GM18951 (cell line): Measurements from ENCODE around the gene EML6.

Experiments used
- POLR2A ChIP-seq: IDR thresholded peaks from 4 replicates; pipeline ENCODE4 v1.6.1; 2011; ENCODE audit warnings: mild to moderate bottlenecking; ENCODE audit not compliant: insufficient read length, insufficient read depth; ENCODE audit errors: extremely low read depth
- in situ Hi-C: fragments of 300-500 bp; cut with MboI; formaldehyde crosslinking; loops from one replicate; pipeline ENCODE4 v1.12.0; 2022; ENCODE audit warnings: low sequenced_read_pairs, mixed read lengths, inconsistent platforms; ENCODE audit not compliant: unreplicated experiment

The EML6 gene

DNA sequence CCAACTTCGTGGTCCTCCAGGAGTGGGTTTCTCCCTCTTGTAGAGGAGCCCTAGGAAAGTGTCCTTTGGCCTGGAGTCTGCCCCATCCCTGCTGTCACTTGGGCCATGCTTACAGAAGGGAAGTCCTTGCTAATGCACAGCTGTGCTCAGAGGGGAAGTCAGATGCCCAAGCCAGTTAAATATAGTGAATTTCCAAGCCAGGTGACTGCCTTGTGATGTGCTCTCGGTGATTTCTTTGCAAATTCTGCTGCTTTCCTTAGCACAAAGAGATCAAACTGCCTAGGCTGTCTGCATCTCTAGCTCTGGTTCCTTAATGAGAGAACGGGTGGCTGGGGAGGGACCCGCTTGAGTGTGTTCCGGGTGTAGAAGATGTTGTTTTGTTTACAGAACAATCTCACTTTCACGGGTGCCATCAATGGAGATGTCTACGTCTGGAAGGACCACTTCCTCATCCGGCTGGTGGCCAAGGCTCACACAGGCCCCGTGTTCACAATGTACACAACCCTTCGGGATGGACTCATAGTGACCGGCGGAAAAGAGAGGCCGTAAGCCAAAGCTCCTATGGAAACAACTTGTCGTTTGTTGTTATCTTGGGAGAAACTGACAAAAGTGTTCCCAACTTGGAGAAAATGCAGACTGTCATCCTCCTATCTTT, 235.4 kb downstream of the EML6 start:
- in situ Hi-C loops = no loop called here
- no peak for TF ChIP-seq POLR2A

DNA sequence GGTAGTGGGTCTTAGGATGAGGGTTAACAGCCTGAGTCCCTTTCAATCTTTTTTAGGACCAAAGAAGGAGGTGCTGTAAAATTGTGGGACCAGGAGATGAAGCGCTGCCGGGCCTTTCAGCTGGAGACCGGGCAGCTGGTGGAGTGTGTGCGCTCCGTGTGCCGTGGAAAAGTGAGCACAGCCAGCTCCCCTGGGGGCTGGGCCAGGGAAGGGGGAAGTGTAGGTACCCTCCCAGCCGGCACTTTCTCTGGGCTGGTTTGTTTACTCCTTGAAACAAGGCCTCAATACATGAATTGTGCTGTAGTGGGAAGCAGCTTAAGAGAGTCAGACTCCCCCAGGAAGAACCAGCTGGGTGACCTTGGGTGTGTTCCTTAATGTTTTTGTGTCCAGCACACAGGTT, 236.7 kb downstream of the EML6 start:
- TF ChIP-seq POLR2A = no peak
- in situ Hi-C loops = no loop called here

DNA sequence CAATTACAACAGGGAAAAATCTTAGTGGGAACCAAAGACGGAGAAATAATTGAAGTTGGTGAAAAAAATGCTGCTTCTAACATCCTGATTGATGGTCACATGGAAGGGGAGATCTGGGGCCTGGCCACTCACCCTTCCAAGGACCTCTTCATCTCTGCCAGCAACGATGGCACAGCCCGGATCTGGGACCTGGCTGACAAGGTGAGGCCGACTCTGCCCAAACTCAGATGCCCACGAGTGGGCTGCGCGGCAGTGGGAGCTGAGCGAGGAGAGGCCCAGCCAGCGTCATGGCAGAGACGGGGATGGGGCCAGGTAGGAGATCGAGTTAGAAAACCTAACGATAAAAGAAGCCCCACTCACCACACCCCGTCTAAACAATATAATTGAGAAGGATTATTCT, 239.0 kb downstream of the EML6 start:
- TF ChIP-seq POLR2A = no peak
- in situ Hi-C loops = no loop called here

DNA sequence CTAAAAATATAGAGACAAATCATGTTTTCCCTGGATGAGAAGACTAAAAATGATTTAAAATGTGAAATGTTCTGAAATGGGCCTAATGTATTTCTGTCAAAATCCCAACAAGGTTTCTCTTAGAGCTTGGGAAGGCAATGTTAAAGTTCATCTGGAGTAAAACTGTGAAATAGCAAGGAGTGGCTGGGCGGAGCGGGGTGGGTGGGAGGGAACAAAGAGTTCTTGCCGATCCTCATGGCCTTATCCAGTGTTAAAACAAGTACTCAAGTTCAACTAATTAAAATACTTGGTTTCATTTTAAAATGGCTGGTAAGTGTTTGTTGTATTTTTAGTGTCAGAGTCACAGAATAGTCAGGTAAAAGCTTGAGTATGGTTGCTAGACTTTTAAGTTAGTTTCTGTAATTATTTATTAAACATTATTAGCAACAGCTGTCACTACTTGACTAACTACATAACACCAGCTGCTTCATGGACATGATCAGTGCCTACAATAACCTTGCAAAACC, 239.5 kb downstream of the EML6 start:
- in situ Hi-C loops = no loop called here
- no peak for TF ChIP-seq POLR2A

DNA sequence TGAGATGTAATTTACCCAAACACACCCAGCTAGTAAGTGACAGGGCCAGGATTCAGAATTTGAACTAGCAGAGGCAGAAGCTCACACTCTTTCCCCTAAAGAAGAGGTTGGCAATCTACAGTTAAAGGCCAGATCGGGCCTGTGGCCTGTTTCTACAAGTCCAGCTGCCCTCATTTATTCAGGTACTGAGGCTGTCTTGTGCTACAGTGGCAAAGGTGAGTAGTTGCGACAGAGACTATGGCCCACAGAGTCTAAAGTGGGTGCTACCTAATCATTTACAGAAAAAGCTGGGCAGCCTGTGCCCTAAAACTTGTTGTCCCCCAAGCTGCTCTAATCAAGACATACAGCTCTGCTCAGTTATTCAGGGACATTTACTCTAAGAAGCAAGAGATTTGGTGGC, 240.0 kb downstream of the EML6 start:
- in situ Hi-C loops = no loop called here
- no peak for TF ChIP-seq POLR2A

DNA sequence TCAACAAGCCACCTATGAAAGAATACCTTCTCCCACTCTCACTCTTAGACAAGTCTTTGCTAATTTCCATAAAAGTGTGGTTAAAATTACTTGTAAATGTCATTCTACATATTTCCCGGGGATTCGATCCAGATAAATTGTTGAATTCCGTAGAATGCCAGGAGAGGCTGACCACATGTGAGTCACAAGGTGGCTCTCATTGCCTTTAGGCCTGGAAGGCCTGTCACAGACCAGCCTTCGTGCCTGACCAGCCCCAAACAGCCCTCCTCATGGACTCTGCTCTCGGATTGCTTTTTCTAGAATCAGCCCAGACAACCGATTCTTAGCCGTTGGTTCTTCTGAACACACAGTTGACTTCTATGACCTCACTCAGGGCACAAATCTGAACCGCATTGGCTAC, 240.8 kb downstream of the EML6 start:
- no peak for TF ChIP-seq POLR2A
- in situ Hi-C loops = no loop called here

DNA sequence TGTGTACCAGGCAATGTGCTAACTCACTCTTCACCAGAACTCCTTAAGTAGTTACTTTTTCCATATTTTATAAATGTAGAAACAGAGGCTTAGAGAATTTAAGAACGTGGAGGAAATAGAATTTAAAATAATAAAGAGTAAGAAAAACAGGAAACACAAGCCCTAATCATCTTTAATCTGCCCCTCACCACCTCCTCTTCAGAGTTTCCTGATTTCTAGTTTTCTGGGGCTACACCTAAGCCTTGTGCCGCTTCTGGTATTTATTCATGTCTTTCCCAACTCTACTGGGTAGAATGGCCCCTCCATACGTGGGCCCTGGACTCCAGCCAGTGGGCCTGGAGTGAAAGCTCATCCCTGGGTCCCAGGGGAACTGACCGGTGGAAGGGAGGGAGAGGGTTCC, 241.4 kb downstream of the EML6 start:
- no peak for TF ChIP-seq POLR2A
- in situ Hi-C loops = no loop called here

DNA sequence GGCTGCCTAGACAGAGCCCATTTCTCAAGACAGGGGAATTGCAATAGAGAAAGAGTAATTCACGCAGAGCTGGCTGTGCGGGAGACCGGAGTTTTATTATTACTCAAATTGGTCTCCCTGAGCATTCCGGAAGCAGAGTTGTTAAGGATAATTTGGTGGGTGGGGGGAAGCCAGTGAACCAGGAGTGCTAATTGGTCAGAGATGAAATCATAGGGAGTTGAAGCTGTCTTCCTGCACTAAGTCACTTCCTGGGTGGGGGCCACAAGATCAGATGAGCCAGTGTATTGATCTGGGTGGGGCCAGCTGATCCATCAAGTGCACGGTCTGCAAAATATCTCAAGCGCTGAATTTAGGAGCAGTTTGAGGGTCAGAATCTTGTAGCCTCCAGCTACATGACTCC, 242.0 kb downstream of the EML6 start:
- no peak for TF ChIP-seq POLR2A
- in situ Hi-C loops = no loop called here

DNA sequence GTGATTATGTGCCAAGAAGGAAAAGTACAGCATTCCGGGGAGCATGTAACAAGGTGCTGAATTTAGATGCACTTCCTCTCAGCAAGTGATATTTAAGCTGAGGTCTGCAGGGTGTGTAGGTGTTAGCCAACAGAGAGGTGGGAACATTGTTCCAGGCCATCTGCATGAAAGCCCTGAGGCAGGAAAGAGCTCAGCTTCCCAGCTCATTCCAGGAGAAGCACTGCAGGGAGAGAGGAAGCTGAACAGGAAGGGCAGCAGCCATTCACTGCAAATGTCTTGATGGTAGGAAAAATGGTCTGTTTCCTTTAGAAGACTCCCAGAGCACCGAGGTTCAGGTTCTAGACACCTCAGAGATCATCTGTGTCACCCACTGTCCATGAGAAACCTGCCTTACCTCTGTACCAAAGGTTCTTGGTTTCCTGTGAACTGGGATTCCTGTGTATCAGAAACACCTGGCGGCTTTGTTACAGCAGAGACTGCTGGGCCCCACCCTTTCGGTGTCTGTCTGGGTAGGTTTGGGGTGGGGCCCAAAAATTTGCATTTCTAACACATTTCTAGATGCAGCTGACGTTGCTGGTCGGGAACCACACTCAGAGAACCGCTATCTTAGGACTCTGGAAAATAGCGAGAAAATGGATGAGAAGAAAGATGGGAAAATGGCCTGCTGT, 242.8 kb downstream of the EML6 start:
- in situ Hi-C loops = no loop called here
- no peak for TF ChIP-seq POLR2A

DNA sequence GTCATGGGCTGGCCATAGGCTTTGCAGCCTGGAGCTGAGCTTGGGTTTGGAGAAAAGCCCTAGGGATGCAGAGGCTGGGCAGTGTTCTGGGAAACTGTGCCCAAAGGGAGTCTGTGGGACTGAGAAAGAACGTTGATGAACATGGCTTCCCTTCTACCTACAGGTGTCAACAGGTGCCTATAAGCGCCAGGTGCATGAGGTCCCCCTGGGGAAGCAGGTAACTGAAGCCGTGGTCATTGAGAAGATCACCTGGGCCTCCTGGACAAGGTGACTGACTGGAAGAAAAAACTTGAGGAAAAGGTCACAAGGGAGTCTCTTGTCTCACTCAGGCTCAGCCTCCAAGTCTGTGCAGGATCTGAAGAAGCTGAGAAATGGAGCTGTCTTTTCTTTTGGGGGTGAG, 243.4 kb downstream of the EML6 start:
- in situ Hi-C loops = no loop called here
- TF ChIP-seq POLR2A = no peak

DNA sequence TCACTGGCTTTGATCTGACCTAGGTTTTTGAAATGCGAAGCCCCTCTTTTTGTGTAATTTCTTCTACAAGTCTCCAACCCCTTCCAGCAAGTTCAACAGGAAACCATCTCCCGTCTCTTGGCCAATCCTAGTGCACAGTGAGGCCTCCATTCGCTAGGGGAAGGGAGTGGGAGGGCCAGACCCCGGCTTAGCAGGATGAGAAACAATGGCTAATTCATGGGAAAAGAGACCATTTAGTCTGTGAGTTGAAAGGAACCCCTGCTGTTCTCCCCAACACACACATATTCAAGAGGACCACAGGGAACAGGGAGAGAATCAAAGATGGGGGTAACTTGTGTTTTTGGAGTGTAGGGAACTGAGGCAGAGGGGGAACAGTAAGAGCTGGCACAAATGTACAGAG, 243.8 kb downstream of the EML6 start:
- in situ Hi-C loops = no loop called here

DNA sequence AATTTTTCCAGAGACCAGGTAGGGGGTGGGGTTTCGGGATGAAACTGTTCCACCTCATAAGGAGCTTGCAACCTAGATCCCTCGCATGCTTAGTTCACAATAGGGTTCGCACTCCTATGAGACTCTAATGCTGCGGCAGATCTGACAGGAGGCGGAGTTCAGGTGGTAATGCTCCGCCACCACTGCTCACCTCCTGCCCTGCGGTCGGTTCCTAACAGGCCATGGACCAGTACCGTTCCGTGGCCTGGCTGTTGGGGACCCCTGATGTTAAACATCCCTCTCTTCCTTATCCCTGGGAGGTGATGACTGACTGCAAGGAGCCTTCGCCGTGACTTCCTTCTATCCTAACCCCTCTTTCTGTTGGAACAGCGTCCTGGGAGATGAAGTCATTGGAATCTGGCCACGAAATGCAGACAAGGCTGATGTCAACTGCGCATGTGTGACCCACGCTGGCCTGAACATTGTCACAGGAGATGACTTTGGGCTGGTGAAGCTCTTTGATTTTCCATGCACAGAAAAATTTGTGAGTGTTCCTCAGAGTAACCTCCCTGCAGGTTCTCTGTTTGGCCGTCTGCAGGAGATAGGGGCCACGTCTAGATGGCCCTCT, 244.4 kb downstream of the EML6 start:
- no peak for TF ChIP-seq POLR2A
- in situ Hi-C loops = no loop called here

More for the DNA sequence above, 243.8 kb downstream of the EML6 start:
- no peak for TF ChIP-seq POLR2A

DNA sequence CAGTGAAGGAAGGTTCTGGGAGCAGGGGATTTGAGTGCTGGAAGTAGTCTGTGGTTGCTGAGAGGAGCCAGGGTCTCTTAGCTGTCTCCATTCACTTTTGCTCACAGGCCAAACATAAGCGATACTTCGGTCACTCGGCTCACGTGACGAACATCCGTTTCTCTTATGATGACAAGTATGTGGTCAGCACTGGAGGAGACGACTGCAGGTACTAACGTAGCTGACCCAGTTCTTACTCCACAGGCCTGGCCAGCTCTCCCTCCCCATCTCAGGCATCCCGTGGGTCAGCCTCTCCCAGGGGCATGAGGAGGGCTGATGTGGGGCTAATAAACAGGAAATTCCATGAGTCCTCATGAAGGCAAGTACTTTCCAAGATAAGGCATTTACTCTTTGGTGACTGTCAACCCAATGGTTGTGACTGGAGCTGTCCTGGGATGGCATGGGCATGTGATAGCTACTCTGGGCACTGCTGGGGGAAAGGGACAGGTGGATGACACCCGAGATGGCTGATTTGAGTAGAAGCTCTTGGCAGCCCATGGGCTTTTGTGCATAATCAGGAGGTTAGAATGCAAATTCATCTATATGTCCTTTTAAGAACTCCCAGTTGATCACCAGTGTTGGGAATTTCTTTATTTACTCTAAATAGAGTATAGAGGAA, 245.2 kb downstream of the EML6 start:
- TF ChIP-seq POLR2A = no peak
- in situ Hi-C loops = no loop called here
